Lung (tissue), 12 donors: ENCODE results near the gene TIMP1. TPM values are rescaled to one million over a fixed set of nuclear protein-coding genes. Genes with fewer than 3 reads are reported as not detected.

ENCODE experiments used
- ATAC-seq: fragments of 200-7000 bp; cut with Tn5 transposase; one replicate; pipeline ENCODE4 v1.9.1; 2020; ENCODE audit warnings: moderate number of reproducible peaks; ENCODE audit not compliant: insufficient read depth, low FRiP score
- DNase-seq, 3 donors: peaks; one replicate each; pipeline ENCODE4 v3.0.0-alpha.2; 2013 to 2017
- H3K27ac ChIP-seq, 2 donors: one replicate each; pipeline ENCODE4 v1.5.1; 2013; ENCODE audit warnings: mild to moderate bottlenecking in 2 of 2, moderate library complexity in 2 of 2, control low read depth in 1 of 2, inconsistent platforms in 1 of 2, low read depth in 1 of 2, low read length in 1 of 2
- H3K27me3 ChIP-seq, 3 donors: one replicate each; pipeline ENCODE4 v1.5.1; 2013; ENCODE audit warnings: low read length in 2 of 3; ENCODE audit not compliant: control insufficient read depth in 3 of 3, insufficient read depth in 3 of 3
- H3K36me3 ChIP-seq, 4 donors: one replicate each; pipeline ENCODE4 v1.5.1; 2013; ENCODE audit warnings: low read length in 4 of 4, mild to moderate bottlenecking in 1 of 4, moderate library complexity in 1 of 4; ENCODE audit not compliant: control insufficient read depth in 4 of 4, insufficient read depth in 4 of 4
- H3K4me1 ChIP-seq, 5 donors: one replicate each; pipeline ENCODE4 v1.5.1; 2013; ENCODE audit warnings: low read length in 5 of 5, mild to moderate bottlenecking in 2 of 5, moderate library complexity in 1 of 5; ENCODE audit not compliant: control insufficient read depth in 5 of 5, insufficient read depth in 5 of 5
- H3K4me3 ChIP-seq: one replicate; pipeline ENCODE4 v1.5.1; 2013; ENCODE audit warnings: mild to moderate bottlenecking, control low read depth, moderate library complexity
- H3K9ac ChIP-seq, 2 donors: one replicate each; pipeline ENCODE4 v1.5.1; 2013; ENCODE audit warnings: low read length in 2 of 2, control low read depth in 1 of 2; ENCODE audit not compliant: insufficient read depth in 1 of 2
- H3K9me3 ChIP-seq, 4 donors: one replicate each; pipeline ENCODE4 v1.5.1; 2013; ENCODE audit warnings: low read length in 3 of 4, mild to moderate bottlenecking in 1 of 4, moderate library complexity in 1 of 4; ENCODE audit not compliant: control insufficient read depth in 4 of 4, insufficient read depth in 3 of 4
- CTCF ChIP-seq: IDR thresholded peaks from 2 replicates; pipeline ENCODE4 v1.5.1; 2012; ENCODE audit warnings: mild to moderate bottlenecking; ENCODE audit errors: control extremely low read depth, extremely low read depth
- WGBS, 2 donors: extraction: QIAGEN DNeasy Blood & Tissue Kit; methylation state at CpG; one replicate each; pipeline ENCODE4 v1.1.7; 2013; 5-methylcytosine and 5-hydroxymethylcytosine counted together
- polyA plus RNA-seq, 2 donors: library from polyadenylated mRNA; stranded (reverse); fragments of 200-250 nt; gene quantifications; one replicate each; pipeline ENCODE4 v1.2.1, GENCODE V29; 2013
- total RNA-seq, 2 donors: library from RNA; depleted of rRNA in 1 of 2; stranded (reverse); fragments of >200 nt in 1 of 2; gene quantifications; one replicate each; pipeline ENCODE4 v1.2.1, GENCODE V29; 2014 to 2021
- donor health status: control.
- donor health status: control.
- donor health status: Bipolar disorder and iron deficiency.
- donor health status: healthy.
- donor health status: DM: yes; HTN: yes; CAD: no.

The TIMP1 gene
- total and polyA plus RNA-seq, 4 donors = 65.3 to 2,202 (median 1,641) TPM

- Histone ChIP-seq H3K27me3 (no peaks in the 10 kb centered on the region), H3K4me3 (no peak overlapping the region), H3K36me3 (peaks cover 3 to 34% (median 8%) of the 10 kb centered on the region in 4 donors), H3K9me3 (peaks cover 0 to 7% (median 0%) of the 10 kb centered on the region in 4 donors), H3K9ac (no peak overlapping the region), H3K27ac (no peak overlapping the region), H3K4me1 (peaks cover 0 to 13% (median 0%) of the 10 kb centered on the region in 5 donors)
- DNase-seq (no peak), ATAC-seq (no peak)
- TF ChIP-seq CTCF = no peak
- 91 to 95% methylated on average over 5 to 11 of the region's 11 CpGs for WGBS, 2 donors
Observed at GRCh38 chrX:47571215-47571614, 11.0 kb upstream of the TIMP1 start.

- no peak for DNase-seq
- TF ChIP-seq CTCF = no peak
- Histone ChIP-seq H3K9me3 (peaks cover 0 to 7% (median 0%) of the 10 kb centered on the region in 4 donors), H3K27me3 (no peaks in the 10 kb centered on the region), H3K36me3 (peaks cover 3 to 29% (median 5%) of the 10 kb centered on the region in 4 donors), H3K9ac (no peak overlapping the region), H3K4me3 (no peak overlapping the region), H3K27ac (no peak overlapping the region), H3K4me1 (peaks cover 0 to 13% (median 0%) of the 10 kb centered on the region in 5 donors)
- ATAC-seq = no peak
- 85 to 87% methylated on average over 13 of the region's 13 CpGs for WGBS, 2 donors
Observed at GRCh38 chrX:47571896-47572295, 10.3 kb upstream of the TIMP1 start.

- Histone ChIP-seq H3K27ac (peak overlapping the region in 1 of 2 donors; percentile 71), H3K4me1 (peaks cover 0 to 13% (median 0%) of the 10 kb centered on the region in 5 donors), H3K36me3 (peaks cover 0 to 24% (median 3%) of the 10 kb centered on the region in 4 donors), H3K9ac (no peak overlapping the region), H3K9me3 (peaks cover 0 to 4% (median 0%) of the 10 kb centered on the region in 4 donors), H3K27me3 (no peaks in the 10 kb centered on the region), H3K4me3 (no peak overlapping the region)
- DNase-seq = no peak
- no peak for ATAC-seq
- WGBS, 2 donors = 57 to 60% methylated on average over 7 to 9 of the region's 9 CpGs
- TF ChIP-seq CTCF = no peak
Observed at GRCh38 chrX:47572773-47573340, 9.4 kb upstream of the TIMP1 start.
